ENCODE measurements around the gene TNS1. TPM values are rescaled to one million over a fixed set of nuclear protein-coding genes. Genes with fewer than 3 reads are reported as not detected.
A peak's percentile ranks its signal among the peaks of the same experiment; 100 is the strongest.

The TNS1 gene
- total RNA-seq, 3 donors from 2014 or later = 0.50 to 1.2 (median 0.54) TPM

DNA sequence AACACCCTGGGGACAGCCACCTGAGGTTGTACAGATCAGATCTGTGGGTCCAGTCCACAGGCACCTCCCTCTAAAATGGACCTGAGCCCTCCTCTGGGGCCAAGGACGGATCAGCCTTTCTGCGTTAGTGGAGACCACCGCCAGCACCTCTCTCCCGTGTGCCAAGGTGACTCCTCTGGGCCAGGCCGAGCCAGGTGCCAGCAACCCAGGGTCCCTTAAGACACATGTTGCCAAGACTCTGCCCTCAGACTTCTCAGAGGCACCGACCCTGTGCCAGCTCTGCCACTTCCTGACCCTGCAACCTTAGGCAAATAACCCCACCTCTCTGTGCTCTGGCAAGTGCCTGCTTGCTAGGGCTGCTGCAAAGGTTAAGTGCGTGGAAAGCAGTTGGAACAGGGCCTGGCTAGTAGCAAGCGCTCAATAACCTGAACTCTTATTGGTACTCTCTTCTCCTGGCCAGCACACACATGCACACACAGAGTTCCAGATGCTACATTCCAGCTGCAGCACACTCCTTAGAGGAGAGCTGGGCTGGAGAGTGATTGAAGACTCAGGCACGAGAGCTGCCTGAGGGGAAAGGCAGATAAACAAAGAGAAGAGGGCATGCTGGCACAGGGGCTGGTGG lies 105.6 kb downstream of the TNS1 start:
- DNase-seq (no peak), ATAC-seq (no peak)
- Mint-ChIP-seq H3K4me3 (no peak overlapping the region), H3K36me3 (ENCODE audit: insufficient read depth) (no peaks in the 10 kb centered on the region), H3K4me1 (ENCODE audit: low read depth) (no peaks in the 10 kb centered on the region), H3K9me3 (no peaks in the 10 kb centered on the region), H3K27me3 (ENCODE audit: low read depth) (peaks cover 2% of the 10 kb centered on the region)

DNA sequence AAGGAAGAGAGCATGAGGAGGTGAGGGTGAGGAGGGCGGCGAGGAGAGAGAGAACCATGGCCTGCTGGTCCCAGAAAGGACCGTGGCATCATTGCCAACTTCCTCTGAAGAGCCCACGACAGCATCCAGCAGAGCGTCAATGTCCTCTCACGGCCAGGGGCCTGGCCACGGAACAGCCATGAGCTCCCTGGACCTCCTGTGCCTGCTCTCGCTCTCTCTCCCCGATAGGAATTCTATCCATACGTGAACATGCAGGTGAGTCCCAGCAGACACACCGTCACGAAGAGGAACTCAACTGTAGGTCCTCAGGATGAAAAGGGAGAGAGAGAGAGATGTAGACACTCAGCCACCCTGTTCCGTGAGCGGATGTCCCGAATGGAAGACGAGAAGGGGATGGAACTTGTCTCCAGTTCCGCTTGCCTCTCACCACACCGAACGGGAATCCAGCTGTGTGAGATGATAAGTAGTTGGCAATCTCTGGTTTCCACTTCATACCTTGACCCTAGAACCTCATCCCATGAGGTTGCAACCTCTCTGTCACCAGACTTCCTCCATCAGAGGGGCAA lies 107.6 kb downstream of the TNS1 start:
- H3K9me3 Mint-ChIP-seq = no peaks in the 10 kb centered on the region
- peaks cover 2% of the 10 kb centered on the region for H3K27me3 Mint-ChIP-seq (ENCODE audit: low read depth)
- no peaks in the 10 kb centered on the region for H3K36me3 Mint-ChIP-seq (ENCODE audit: insufficient read depth)
- no peaks in the 10 kb centered on the region for H3K4me1 Mint-ChIP-seq (ENCODE audit: low read depth)
- H3K4me3 Mint-ChIP-seq = no peak overlapping the region
- ATAC-seq = no peak
- no peak for DNase-seq

DNA sequence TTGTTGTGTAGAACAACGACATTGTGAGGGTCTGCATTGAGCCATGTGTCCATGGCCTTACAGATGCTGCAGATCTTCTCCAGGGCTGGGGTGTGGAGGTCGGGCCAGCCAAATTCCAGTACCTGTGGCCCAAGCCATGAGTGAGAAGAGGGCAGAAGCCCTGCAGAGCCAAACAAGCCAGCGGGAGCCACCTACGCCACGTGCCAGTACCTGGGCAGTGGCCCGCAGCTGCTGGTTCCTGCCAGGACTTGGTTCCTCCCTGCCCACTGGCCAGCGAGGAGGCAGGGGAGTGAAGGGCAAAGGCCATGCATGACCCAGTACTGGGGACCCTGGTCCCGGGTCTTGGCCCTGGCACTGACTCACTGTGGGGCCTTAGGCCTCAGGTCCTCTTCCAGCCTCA lies 109.4 kb downstream of the TNS1 start:
- no peak for DNase-seq
- Mint-ChIP-seq H3K36me3 (ENCODE audit: insufficient read depth) (no peaks in the 10 kb centered on the region), H3K27me3 (ENCODE audit: low read depth) (peaks cover 2% of the 10 kb centered on the region), H3K4me1 (ENCODE audit: low read depth) (no peaks in the 10 kb centered on the region), H3K4me3 (no peak overlapping the region), H3K9me3 (no peaks in the 10 kb centered on the region)
- no peak for ATAC-seq

DNA sequence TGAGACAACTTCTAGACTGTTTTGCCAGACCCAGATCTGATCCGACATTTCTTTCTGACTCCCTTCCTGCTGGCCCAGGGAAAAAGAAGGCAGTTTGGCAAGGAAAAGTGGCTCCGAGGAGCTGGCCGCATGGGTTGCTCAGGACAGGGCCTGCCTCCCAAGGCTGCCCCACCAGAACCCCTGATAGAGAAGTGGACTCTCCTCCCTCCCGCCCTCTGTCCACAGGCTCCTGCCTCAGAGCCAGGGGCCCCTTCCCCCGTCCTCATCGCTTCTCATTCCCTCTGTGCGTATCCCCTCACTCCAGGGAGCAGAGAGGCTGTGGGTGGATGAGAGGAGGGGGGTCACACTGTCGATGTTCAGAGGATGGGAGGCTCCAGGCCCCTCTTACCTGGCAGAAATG lies 110.2 kb downstream of the TNS1 start:
- Mint-ChIP-seq H3K36me3 (ENCODE audit: insufficient read depth) (no peaks in the 10 kb centered on the region), H3K4me3 (no peak overlapping the region), H3K9me3 (no peaks in the 10 kb centered on the region), H3K27me3 (ENCODE audit: low read depth) (peaks cover 2% of the 10 kb centered on the region), H3K4me1 (ENCODE audit: low read depth) (no peaks in the 10 kb centered on the region)
- DNase-seq (no peak), ATAC-seq (no peak)

DNA sequence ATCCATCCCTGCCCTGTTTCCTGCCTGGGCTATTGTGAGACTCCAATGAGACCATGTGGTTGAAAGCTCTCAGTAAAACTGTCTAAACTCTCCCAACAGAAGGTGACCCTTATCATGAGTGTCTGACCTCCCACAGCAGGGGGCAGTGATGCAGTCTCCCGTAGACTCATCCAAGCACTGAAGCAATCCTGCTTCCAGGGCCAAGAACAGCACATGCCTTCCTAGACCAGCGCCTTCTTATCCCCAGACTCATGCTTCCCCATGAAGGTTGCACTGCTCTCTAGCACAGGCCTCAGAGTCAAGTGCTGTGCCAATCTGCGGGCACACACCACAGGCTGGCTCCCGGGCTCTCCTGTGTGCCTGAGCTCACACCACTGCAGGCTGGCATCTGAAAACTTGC lies 112.3 kb downstream of the TNS1 start:
- Mint-ChIP-seq H3K9me3 (no peaks in the 10 kb centered on the region), H3K36me3 (ENCODE audit: insufficient read depth) (no peaks in the 10 kb centered on the region), H3K4me3 (no peak overlapping the region), H3K4me1 (ENCODE audit: low read depth) (peaks cover 2% of the 10 kb centered on the region), H3K27me3 (ENCODE audit: low read depth) (peaks cover 6% of the 10 kb centered on the region)
- DNase-seq = no peak
- no peak for ATAC-seq

DNA sequence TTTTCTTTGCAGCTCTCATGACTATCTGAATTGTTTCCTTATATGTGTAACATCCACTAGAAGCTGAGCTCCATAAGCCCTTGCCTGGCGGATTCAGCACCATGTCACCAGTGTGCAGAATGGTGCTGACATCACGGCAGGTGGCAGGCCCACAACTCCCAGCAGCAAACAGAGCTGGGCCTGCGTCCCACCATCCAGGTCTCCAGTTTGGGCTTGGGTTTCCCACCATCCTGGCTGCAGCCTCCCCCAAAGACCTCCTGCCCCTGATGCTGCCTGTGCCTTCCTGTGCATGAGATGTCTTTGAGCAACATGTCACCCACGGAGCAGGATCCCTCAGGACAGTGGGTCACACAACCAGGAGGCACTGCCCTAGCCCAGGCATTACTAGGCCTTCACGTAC lies 113.1 kb downstream of the TNS1 start:
- DNase-seq (no peak), ATAC-seq (no peak)
- peaks cover 2% of the 10 kb centered on the region for H3K4me1 Mint-ChIP-seq (ENCODE audit: low read depth)
- H3K4me3 Mint-ChIP-seq = no peak overlapping the region
- H3K36me3 Mint-ChIP-seq (ENCODE audit: insufficient read depth) = no peaks in the 10 kb centered on the region
- peaks cover 9% of the 10 kb centered on the region for H3K27me3 Mint-ChIP-seq (ENCODE audit: low read depth)
- no peaks in the 10 kb centered on the region for H3K9me3 Mint-ChIP-seq

DNA sequence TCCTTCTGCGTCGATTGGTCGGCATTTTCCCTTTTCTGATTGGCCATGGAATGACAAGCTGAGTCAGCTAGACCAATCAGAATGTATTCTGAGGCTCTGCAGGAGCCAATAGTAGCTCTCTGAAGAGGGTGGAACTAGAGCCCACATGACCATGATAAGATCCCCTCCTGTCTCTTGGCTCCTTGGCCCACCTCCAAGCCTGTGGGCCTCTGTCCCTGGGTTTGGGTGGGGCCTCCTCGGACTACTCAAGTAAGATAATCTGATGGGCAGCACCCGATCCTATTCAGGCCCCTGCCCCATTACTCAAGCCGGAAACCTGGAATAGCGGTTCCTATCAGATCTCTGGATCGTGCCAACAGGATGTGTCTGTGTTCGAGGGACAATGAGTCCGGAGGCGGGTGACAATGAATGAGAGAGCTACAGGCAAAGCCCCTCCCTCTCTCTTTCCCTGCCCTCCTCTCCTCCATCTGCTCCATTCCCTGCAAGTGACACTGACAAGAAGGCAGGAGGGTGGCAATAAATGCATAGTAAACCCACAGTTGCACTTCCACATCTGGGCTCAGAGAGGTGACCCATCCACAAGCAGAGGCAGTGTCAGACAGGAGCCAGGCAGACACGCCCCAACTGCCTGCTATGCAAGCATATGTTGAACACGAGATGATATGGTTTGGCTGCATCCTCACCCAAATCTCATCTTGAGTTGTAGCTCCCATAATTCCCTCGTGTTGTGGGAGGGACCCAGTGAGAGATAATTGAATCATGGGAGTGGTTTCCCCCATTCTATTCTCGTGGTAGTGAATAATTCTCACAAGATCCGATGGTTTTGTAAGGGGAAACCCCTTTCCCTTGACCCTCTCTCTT lies 114.7 kb downstream of the TNS1 start:
- H3K4me1 Mint-ChIP-seq (ENCODE audit: low read depth) = peaks cover 2% of the 10 kb centered on the region
- peaks cover 10% of the 10 kb centered on the region for H3K27me3 Mint-ChIP-seq (ENCODE audit: low read depth)
- H3K36me3 Mint-ChIP-seq (ENCODE audit: insufficient read depth) = no peaks in the 10 kb centered on the region
- no peaks in the 10 kb centered on the region for H3K9me3 Mint-ChIP-seq
- H3K4me3 Mint-ChIP-seq = no peak overlapping the region
- ATAC-seq (no peak), DNase-seq (no peak)

DNA sequence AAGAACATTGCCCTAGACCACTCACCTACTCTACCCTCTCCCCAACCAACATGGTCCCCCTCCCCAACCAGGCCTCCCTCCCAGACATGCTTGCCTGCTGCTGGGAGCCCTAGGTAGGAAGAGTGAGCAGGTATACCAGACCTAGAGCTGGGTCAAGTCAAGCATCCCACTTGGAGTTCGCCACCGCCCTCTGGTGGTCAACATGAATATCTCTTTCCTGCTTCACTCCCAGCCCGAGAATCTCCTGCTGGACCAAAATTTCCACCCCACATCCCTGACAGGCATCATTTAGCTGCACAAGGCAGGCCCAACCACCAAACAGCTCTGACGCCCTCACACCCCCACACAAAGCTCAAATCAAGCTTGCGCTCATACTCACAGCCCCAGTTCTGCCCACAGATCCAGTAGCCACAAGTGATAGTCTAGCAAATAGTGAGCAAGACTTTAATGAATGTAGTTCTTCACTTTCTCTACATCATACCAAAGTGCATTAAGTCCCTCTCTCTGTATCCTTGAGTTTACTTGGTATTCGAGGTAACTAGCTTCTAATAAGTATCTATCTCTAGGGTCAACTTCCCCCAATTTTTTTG lies 116.0 kb downstream of the TNS1 start:
- Mint-ChIP-seq H3K4me3 (no peak overlapping the region), H3K27me3 (ENCODE audit: low read depth) (peaks cover 10% of the 10 kb centered on the region), H3K9me3 (no peaks in the 10 kb centered on the region), H3K4me1 (ENCODE audit: low read depth) (peaks cover 2% of the 10 kb centered on the region), H3K36me3 (ENCODE audit: insufficient read depth) (no peaks in the 10 kb centered on the region)
- ATAC-seq (peak; percentile 61 to 62), DNase-seq (peak; percentile 55)

DNA sequence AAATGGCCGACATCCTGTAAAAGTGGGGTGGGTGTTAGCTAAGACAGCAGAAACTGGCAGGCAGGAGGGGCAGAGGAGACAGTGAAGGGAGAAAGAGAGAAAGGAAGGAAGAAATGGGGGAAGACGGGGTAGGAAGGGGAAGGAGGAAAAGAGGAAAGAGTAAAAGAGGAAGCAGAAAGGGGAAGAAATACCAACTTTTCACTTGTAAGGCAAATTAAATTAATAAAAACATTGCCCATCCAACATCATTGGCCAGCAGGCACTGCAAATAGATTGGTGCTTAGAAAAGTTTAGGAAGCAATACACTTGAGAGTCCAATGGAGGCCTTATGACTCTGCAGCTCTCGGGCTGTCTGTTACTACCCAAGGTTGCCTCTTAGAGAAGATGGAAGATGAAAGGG lies 116.7 kb downstream of the TNS1 start:
- Mint-ChIP-seq H3K27me3 (ENCODE audit: low read depth) (peaks cover 10% of the 10 kb centered on the region), H3K9me3 (no peaks in the 10 kb centered on the region), H3K4me3 (no peak overlapping the region), H3K4me1 (ENCODE audit: low read depth) (peaks cover 2% of the 10 kb centered on the region), H3K36me3 (ENCODE audit: insufficient read depth) (no peaks in the 10 kb centered on the region)
- DNase-seq = no peak
- ATAC-seq = no peak

DNA sequence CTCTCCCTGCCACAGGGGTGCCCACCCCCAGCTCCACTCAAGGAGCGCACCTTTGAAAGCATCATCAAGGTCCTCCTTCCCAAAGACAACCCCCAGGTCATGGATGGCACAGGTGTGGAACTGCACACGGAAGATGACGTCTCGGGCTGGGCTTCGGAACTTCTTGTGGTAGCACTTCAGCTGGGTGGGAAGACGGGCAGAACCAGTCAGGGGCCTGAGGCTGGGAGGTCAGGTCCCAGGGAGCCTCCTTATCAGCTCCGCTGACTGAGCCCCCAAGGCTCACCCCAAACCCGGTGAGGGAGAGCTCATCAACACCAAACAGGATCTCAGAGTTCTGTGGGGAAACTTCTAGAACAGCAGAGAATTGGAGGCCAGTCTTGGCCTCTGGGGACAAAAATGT lies 117.8 kb downstream of the TNS1 start:
- DNase-seq (no peak), ATAC-seq (no peak)
- Mint-ChIP-seq H3K9me3 (no peaks in the 10 kb centered on the region), H3K4me1 (ENCODE audit: low read depth) (peaks cover 2% of the 10 kb centered on the region), H3K36me3 (ENCODE audit: insufficient read depth) (no peaks in the 10 kb centered on the region), H3K4me3 (no peak overlapping the region), H3K27me3 (ENCODE audit: low read depth) (peaks cover 14% of the 10 kb centered on the region)

DNA sequence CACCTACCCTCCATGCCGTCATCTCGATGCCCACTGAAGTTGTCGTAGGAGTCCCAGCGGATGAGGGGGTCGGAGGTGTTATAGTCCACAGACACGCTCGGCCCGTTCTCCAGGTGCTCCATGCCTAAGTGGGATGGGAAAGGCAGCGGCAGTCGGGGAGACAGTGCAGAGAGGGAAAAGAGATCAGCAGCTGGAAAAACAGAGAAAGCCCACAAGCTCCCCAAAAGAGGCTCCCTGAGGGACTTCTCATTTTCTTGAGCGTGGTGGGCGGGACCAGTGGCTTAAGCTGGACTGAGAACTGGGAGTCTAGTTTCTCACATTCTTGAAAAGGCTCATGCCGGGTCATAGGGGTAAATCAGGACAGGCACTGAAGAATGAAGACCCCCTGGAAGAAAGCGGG lies 121.9 kb downstream of the TNS1 start:
- DNase-seq (no peak), ATAC-seq (no peak)
- Mint-ChIP-seq H3K27me3 (ENCODE audit: low read depth) (peaks cover 10% of the 10 kb centered on the region), H3K9me3 (no peaks in the 10 kb centered on the region), H3K36me3 (ENCODE audit: insufficient read depth) (no peaks in the 10 kb centered on the region), H3K4me3 (no peak overlapping the region), H3K4me1 (ENCODE audit: low read depth) (no peaks in the 10 kb centered on the region)

DNA sequence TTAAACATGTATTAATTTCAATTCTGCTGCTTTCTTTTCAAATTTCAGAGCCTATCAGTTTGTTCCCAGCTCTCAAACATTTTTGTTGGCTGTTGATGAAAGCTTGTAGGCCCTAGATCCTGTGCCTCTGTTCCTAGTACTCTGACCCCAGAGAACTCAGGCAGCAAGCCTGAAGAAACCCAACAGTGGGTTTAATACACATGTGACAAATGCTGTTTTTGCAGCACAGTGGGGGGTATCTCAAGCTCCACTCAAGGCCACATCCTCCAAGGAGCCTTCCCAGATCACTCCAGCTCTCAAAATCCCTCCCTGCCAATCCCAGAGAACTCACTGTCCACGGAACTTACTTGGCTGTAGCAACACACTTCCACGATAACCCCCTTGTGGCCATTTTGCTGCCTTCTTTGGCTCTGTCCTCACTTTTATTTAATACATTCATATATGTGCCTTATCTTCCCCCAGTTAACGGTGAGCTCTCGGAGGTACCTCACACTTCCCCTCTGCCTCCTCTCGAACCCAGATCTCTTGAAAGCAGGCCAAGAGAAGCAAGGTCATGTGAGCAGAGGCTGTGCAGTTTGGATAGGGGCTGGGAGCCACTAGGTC lies 122.4 kb downstream of the TNS1 start:
- no peak for ATAC-seq
- DNase-seq = no peak
- peaks cover 9% of the 10 kb centered on the region for H3K27me3 Mint-ChIP-seq (ENCODE audit: low read depth)
- no peak overlapping the region for H3K4me3 Mint-ChIP-seq
- no peaks in the 10 kb centered on the region for H3K36me3 Mint-ChIP-seq (ENCODE audit: insufficient read depth)
- H3K4me1 Mint-ChIP-seq (ENCODE audit: low read depth) = no peaks in the 10 kb centered on the region
- no peaks in the 10 kb centered on the region for H3K9me3 Mint-ChIP-seq

DNA sequence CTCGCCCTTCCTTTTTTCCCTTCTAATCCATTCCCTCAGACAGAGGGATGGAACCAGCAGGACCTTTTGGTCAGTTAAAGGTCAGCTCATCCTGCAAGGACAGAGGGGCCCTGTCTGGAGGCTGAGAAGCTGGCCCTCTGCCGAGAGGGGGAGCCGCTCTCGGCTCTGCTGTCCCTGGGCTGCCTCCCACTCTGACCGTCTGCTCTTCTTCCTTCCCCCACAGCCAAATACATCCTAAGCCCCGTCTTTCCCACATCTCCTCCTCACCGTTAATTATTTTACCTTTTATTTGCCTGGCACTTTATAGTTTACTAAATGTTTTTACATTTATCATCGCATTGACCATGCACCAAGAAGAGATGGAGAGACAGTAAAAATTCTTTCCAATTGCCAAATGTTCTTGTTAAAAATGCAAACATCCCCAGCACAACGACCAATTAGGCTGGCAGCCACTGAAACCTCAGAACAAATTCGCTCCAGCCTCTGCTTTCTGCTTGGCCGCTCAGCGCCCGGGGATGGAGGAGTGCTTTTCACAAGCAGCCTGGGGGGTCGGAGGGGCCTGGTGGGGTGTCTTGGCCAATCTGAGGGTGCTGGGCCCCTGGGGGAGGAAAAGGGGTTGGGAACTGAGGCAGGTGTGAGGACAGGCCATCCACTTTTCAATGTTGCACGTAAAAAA lies 123.7 kb downstream of the TNS1 start:
- H3K4me3 Mint-ChIP-seq = no peak overlapping the region
- no peaks in the 10 kb centered on the region for H3K9me3 Mint-ChIP-seq
- H3K4me1 Mint-ChIP-seq (ENCODE audit: low read depth) = no peaks in the 10 kb centered on the region
- H3K27me3 Mint-ChIP-seq (ENCODE audit: low read depth) = peaks cover 6% of the 10 kb centered on the region
- DNase-seq = no peak
- H3K36me3 Mint-ChIP-seq (ENCODE audit: insufficient read depth) = no peaks in the 10 kb centered on the region
- no peak for ATAC-seq

DNA sequence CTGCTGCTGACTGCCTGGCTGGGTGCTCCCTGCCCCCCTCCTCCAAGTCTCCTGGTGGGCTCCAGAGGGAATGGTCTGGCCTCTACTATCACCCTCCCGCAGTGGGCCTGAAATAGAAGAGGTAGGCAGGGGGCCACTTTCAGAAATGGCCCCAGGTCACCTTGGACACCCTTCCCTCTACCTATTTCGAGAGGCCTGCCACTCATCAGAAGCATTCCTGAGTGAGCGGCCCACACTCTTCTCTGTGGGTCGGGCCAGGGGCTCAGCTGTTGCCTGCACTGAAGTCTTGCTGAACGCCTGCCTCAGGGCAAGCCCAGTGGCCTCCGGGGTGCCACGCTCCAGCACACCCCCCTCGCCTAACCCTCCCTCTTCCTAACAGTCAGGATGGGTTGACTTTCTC lies 124.9 kb downstream of the TNS1 start:
- H3K36me3 Mint-ChIP-seq (ENCODE audit: insufficient read depth) = no peaks in the 10 kb centered on the region
- no peak for ATAC-seq
- peaks cover 4% of the 10 kb centered on the region for H3K27me3 Mint-ChIP-seq (ENCODE audit: low read depth)
- no peaks in the 10 kb centered on the region for H3K4me1 Mint-ChIP-seq (ENCODE audit: low read depth)
- H3K9me3 Mint-ChIP-seq = no peaks in the 10 kb centered on the region
- H3K4me3 Mint-ChIP-seq = no peak overlapping the region
- DNase-seq = no peak

Measured in activated T-cell treated with anti-CD3 and anti-CD28 coated beads, Interleukin-2, amount 50 U/mL, for 4 hours (primary cell).